CD8-positive, alpha-beta memory T cell (primary cell): ENCODE data around the gene BBX. TPM values are rescaled to one million over a fixed set of nuclear protein-coding genes. Genes with fewer than 3 reads are reported as not detected.

Experiments used
- CTCF ChIA-PET: fragments of 350-600 bp; sonication (Branson Sonifier 250); formaldehyde crosslinking; loops from one replicate; lab custom pipeline; 2021; ENCODE audit warnings: antibody characterized with exemption; lab: Charles Lee
- POLR2A ChIA-PET: fragments of 350-600 bp; sonication (Branson Sonifier 250); formaldehyde crosslinking; loops from one replicate; lab custom pipeline; 2021; ENCODE audit warnings: antibody characterized with exemption; lab: Charles Lee
- DNase-seq, 5 donors: peaks; one replicate each; pipeline versions ENCODE4 v3.0.0 to v3.0.0-alpha.2; 2020 to 2022; ENCODE audit warnings: mixed read lengths in 1 of 5
- H3K27ac ChIP-seq: one replicate; pipeline ENCODE4 v1.7.0; 2013; ENCODE audit warnings: low read depth, mild to moderate bottlenecking, low read length, moderate library complexity
- H3K27me3 ChIP-seq: 2 replicates; pipeline ENCODE4 v1.7.0; 2013; ENCODE audit warnings: low read length, mild to moderate bottlenecking; ENCODE audit not compliant: insufficient read depth, poor library complexity, severe bottlenecking
- H3K36me3 ChIP-seq: 2 replicates; pipeline ENCODE4 v1.7.0; 2013; ENCODE audit warnings: mild to moderate bottlenecking, low read length, moderate library complexity; ENCODE audit not compliant: insufficient read depth
- H3K4me1 ChIP-seq: 2 replicates; pipeline ENCODE4 v1.7.0; 2013; ENCODE audit warnings: mild to moderate bottlenecking, low read length, moderate library complexity; ENCODE audit not compliant: insufficient read depth
- H3K4me3 ChIP-seq: 2 replicates; pipeline ENCODE4 v1.7.0; 2013; ENCODE audit warnings: mild to moderate bottlenecking, low read length
- H3K9me3 ChIP-seq: 2 replicates; pipeline ENCODE4 v1.7.0; 2013; ENCODE audit warnings: mild to moderate bottlenecking, low read length
- H3K27ac Mint-ChIP-seq, 8 donors: one replicate each; pipeline ENCODE4 v1.8.0; 2020 to 2021; ENCODE audit warnings: mixed read lengths in 8 of 8, mild to moderate bottlenecking in 6 of 8, inconsistent platforms in 3 of 8, moderate library complexity in 3 of 8
- H3K27me3 Mint-ChIP-seq, 2 donors: one replicate each; pipeline ENCODE4 v1.8.0; 2020 to 2021; ENCODE audit warnings: mixed read lengths in 2 of 2, mild to moderate bottlenecking in 1 of 2, moderate library complexity in 1 of 2
- H3K36me3 Mint-ChIP-seq, 3 donors: one replicate each; pipeline ENCODE4 v1.8.0; 2020 to 2021; ENCODE audit warnings: mixed read lengths in 3 of 3, inconsistent platforms in 1 of 3, mild to moderate bottlenecking in 1 of 3
- H3K4me1 Mint-ChIP-seq, 3 donors: one replicate each; pipeline ENCODE4 v1.8.0; 2020 to 2021; ENCODE audit warnings: mixed read lengths in 3 of 3, inconsistent platforms in 1 of 3, mild to moderate bottlenecking in 1 of 3
- H3K4me3 Mint-ChIP-seq, 7 donors: one replicate each; pipeline ENCODE4 v1.8.0; 2020 to 2021; ENCODE audit warnings: mixed read lengths in 7 of 7, mild to moderate bottlenecking in 6 of 7, moderate library complexity in 4 of 7, inconsistent platforms in 2 of 7
- H3K9me3 Mint-ChIP-seq, 5 donors: one replicate each; pipeline ENCODE4 v1.8.0; 2020 to 2022; ENCODE audit warnings: mixed read lengths in 5 of 5, mild to moderate bottlenecking in 3 of 5, moderate library complexity in 2 of 5, inconsistent platforms in 1 of 5
- polyA plus RNA-seq: library from polyadenylated mRNA; unstranded; fragments of 300-500 nt; fragmentation: Illumina TruSeq; gene quantifications from one replicate; pipeline ENCODE4 v1.2.3, GENCODE V29; 2021
- total RNA-seq, 2 experiments: library from RNA; stranded (reverse); gene quantifications; one replicate each; pipeline ENCODE4 v1.2.3, GENCODE V29; 2021

Gene BBX
- total and polyA plus RNA-seq, 3 experiments from 2014 or later = 44.5 to 126 (median 54.0) TPM

GRCh38 chr3:107666853-107667252 is 144.1 kb downstream of the BBX start:
- H3K9me3 ChIP-seq = no peaks in the 10 kb centered on the region
- no peaks in the 10 kb centered on the region for H3K4me1 ChIP-seq
- no peak overlapping the region for H3K4me3 ChIP-seq
- no peaks in the 10 kb centered on the region for H3K27me3 Mint-ChIP-seq
- no peak overlapping the region for H3K27ac ChIP-seq
- no peaks in the 10 kb centered on the region for H3K36me3 ChIP-seq
- no peak overlapping the region for H3K4me3 Mint-ChIP-seq
- peaks cover 22 to 43% (median 31%) of the 10 kb centered on the region in 3 donors for H3K4me1 Mint-ChIP-seq
- peaks cover 0 to 2% (median 0%) of the 10 kb centered on the region in 3 donors for H3K36me3 Mint-ChIP-seq
- H3K9me3 Mint-ChIP-seq = no peaks in the 10 kb centered on the region
- H3K27me3 ChIP-seq = no peaks in the 10 kb centered on the region
- no peak for DNase-seq
- peak overlapping the region in 1 of 8 donors; percentile 6 for H3K27ac Mint-ChIP-seq
- CTCF ChIA-PET = interaction anchor here (3.8 kb wide), 1 partner anchor 9 kb away, joined by 22 read pairs; no protein-coding TSS in a partner anchor
- POLR2A ChIA-PET = no interaction called here

GRCh38 chr3:107668416-107668815 is 145.7 kb downstream of the BBX start:
- H3K27me3 ChIP-seq = no peaks in the 10 kb centered on the region
- Mint-ChIP-seq H3K27me3 (no peaks in the 10 kb centered on the region), H3K27ac (no peak overlapping the region), H3K4me1 (peaks cover 21 to 41% (median 27%) of the 10 kb centered on the region in 3 donors), H3K9me3 (no peaks in the 10 kb centered on the region), H3K36me3 (peaks cover 0 to 2% (median 0%) of the 10 kb centered on the region in 3 donors), H3K4me3 (no peak overlapping the region)
- no peaks in the 10 kb centered on the region for H3K36me3 ChIP-seq
- H3K9me3 ChIP-seq = no peaks in the 10 kb centered on the region
- H3K27ac ChIP-seq = no peak overlapping the region
- POLR2A ChIA-PET = no interaction called here
- no peak for DNase-seq
- CTCF ChIA-PET = interaction anchor here (0.7 to 1.0 kb wide), 2 partner anchors 8 to 22 kb away, joined by 3 to 4 read pairs; no protein-coding TSS in a partner anchor
- no peaks in the 10 kb centered on the region for H3K4me1 ChIP-seq
- H3K4me3 ChIP-seq = no peak overlapping the region

GRCh38 chr3:107668963-107669362 is 146.2 kb downstream of the BBX start:
- no peaks in the 10 kb centered on the region for H3K4me1 ChIP-seq

GRCh38 chr3:107669669-107670068 is 146.9 kb downstream of the BBX start:
- POLR2A ChIA-PET = no interaction called here
- CTCF ChIA-PET = no interaction called here
- Mint-ChIP-seq H3K4me1 (peaks cover 21 to 43% (median 35%) of the 10 kb centered on the region in 3 donors), H3K27ac (no peak overlapping the region), H3K27me3 (no peaks in the 10 kb centered on the region), H3K36me3 (peaks cover 0 to 2% (median 0%) of the 10 kb centered on the region in 3 donors), H3K4me3 (no peak overlapping the region), H3K9me3 (no peaks in the 10 kb centered on the region)
- Histone ChIP-seq H3K27me3 (no peaks in the 10 kb centered on the region), H3K27ac (no peak overlapping the region), H3K36me3 (no peaks in the 10 kb centered on the region), H3K4me3 (no peak overlapping the region), H3K4me1 (no peaks in the 10 kb centered on the region), H3K9me3 (no peaks in the 10 kb centered on the region)
- no peak for DNase-seq

More at GRCh38 chr3:107668963-107669362, 146.2 kb downstream of the BBX start:
- peaks cover 21 to 41% (median 28%) of the 10 kb centered on the region in 3 donors for H3K4me1 Mint-ChIP-seq
- H3K27ac Mint-ChIP-seq = no peak overlapping the region
- ChIA-PET CTCF (interaction anchor here (1.0 kb wide), 1 partner anchor 8 kb away, joined by 4 read pairs; no protein-coding TSS in a partner anchor), POLR2A (no interaction called here)
- Histone ChIP-seq H3K27me3 (no peaks in the 10 kb centered on the region), H3K9me3 (no peaks in the 10 kb centered on the region), H3K36me3 (no peaks in the 10 kb centered on the region), H3K4me3 (no peak overlapping the region), H3K27ac (no peak overlapping the region)
- no peak overlapping the region for H3K4me3 Mint-ChIP-seq
- no peak for DNase-seq
- H3K27me3 Mint-ChIP-seq = no peaks in the 10 kb centered on the region
- no peaks in the 10 kb centered on the region for H3K9me3 Mint-ChIP-seq
- peaks cover 0 to 2% (median 0%) of the 10 kb centered on the region in 3 donors for H3K36me3 Mint-ChIP-seq

- no peaks in the 10 kb centered on the region for H3K9me3 ChIP-seq
- no peaks in the 10 kb centered on the region for H3K27me3 ChIP-seq
- no peak for DNase-seq
- no peak overlapping the region for H3K4me3 ChIP-seq
- no peaks in the 10 kb centered on the region for H3K36me3 ChIP-seq
- ChIA-PET CTCF (interaction anchor here (1.2 kb wide), 1 partner anchor 14 kb away, joined by 3 read pairs; no protein-coding TSS in a partner anchor), POLR2A (no interaction called here)
- H3K4me1 ChIP-seq = no peaks in the 10 kb centered on the region
- H3K4me3 Mint-ChIP-seq = no peak overlapping the region
- no peaks in the 10 kb centered on the region for H3K27me3 Mint-ChIP-seq
- no peaks in the 10 kb centered on the region for H3K9me3 Mint-ChIP-seq
- no peaks in the 10 kb centered on the region for H3K36me3 Mint-ChIP-seq
- H3K27ac ChIP-seq = no peak overlapping the region
- H3K4me1 Mint-ChIP-seq = peaks cover 20 to 44% (median 32%) of the 10 kb centered on the region in 3 donors
- no peak overlapping the region for H3K27ac Mint-ChIP-seq
Measured at GRCh38 chr3:107670986-107671385, 148.2 kb downstream of the BBX start.

- Mint-ChIP-seq H3K9me3 (no peaks in the 10 kb centered on the region), H3K27me3 (no peaks in the 10 kb centered on the region), H3K27ac (peak overlapping the region in 2 of 8 donors; percentile 6 to 80), H3K36me3 (peaks cover 0 to 1% (median 0%) of the 10 kb centered on the region in 3 donors), H3K4me1 (peaks cover 12 to 39% (median 33%) of the 10 kb centered on the region in 3 donors), H3K4me3 (no peak overlapping the region)
- H3K27ac ChIP-seq = no peak overlapping the region
- no peaks in the 10 kb centered on the region for H3K4me1 ChIP-seq
- no peaks in the 10 kb centered on the region for H3K36me3 ChIP-seq
- no peaks in the 10 kb centered on the region for H3K27me3 ChIP-seq
- H3K9me3 ChIP-seq = no peaks in the 10 kb centered on the region
- ChIA-PET CTCF (interaction anchor here (1.1 to 4.1 kb wide), 4 partner anchors 9 to 804 kb away, joined by 3 to 22 read pairs (median 11); no protein-coding TSS in a partner anchor), POLR2A (no interaction called here)
- no peak for DNase-seq
- H3K4me3 ChIP-seq = no peak overlapping the region
Measured at GRCh38 chr3:107674371-107674770, 151.6 kb downstream of the BBX start.

GRCh38 chr3:107675233-107675900 is 152.6 kb downstream of the BBX start:
- ChIA-PET POLR2A (no interaction called here), CTCF (interaction anchor here (0.8 to 4.1 kb wide), 13 partner anchors 9 to 803 kb away, joined by 3 to 22 read pairs (median 4); no protein-coding TSS in a partner anchor)
- no peaks in the 10 kb centered on the region for H3K36me3 ChIP-seq
- H3K36me3 Mint-ChIP-seq = peaks cover 0 to 1% (median 0%) of the 10 kb centered on the region in 3 donors
- no peaks in the 10 kb centered on the region for H3K9me3 ChIP-seq
- H3K4me1 ChIP-seq = no peaks in the 10 kb centered on the region
- no peak for DNase-seq
- no peak overlapping the region for H3K4me3 ChIP-seq
- peak overlapping the region in 2 of 8 donors; percentile 6 to 22 for H3K27ac Mint-ChIP-seq
- H3K9me3 Mint-ChIP-seq = no peaks in the 10 kb centered on the region
- no peak overlapping the region for H3K27ac ChIP-seq
- H3K27me3 ChIP-seq = no peaks in the 10 kb centered on the region
- no peaks in the 10 kb centered on the region for H3K27me3 Mint-ChIP-seq
- peaks cover 14 to 40% (median 35%) of the 10 kb centered on the region in 3 donors for H3K4me1 Mint-ChIP-seq
- H3K4me3 Mint-ChIP-seq = no peak overlapping the region
